HG02884 (cell line): ENCODE results near the gene MED12L.
"Not testable (repeated sequence)": the region's sequence is repeated elsewhere in the genome, so short reads cannot be mapped to it uniquely, and the experiment has no call there.

ENCODE experiments used
- ATAC-seq: cut with Tn5 transposase; IDR thresholded peaks from one replicate; pipeline ENCODE4 v1.9.1; 2021; ENCODE audit warnings: mild to moderate bottlenecking, moderate library complexity; ENCODE audit not compliant: unreplicated experiment

The MED12L gene

DNA sequence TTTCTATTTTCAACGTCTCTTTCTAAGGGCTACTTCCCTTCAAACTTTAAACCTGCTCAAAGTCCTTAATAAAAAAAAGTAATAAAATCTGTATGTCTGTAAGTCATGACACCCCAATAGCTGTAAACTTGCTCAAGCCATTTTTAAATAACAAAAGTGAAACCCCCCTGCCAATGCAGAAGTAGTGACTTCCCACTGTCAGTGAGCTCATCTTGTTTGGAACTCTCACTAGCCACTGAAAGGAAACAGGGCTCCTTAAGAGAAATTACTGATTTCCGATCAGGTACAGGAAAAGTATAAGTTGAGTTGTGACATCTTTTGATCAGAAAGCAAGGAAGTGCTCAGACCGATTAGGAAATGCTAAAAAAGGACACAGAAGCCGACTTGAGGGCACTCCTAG, 145.2 kb downstream of the MED12L start:
- ATAC-seq = no peak

GRCh38 chr3:151232403-151232802, 146.9 kb downstream of the MED12L start:
- not testable (repeated sequence) for ATAC-seq

DNA sequence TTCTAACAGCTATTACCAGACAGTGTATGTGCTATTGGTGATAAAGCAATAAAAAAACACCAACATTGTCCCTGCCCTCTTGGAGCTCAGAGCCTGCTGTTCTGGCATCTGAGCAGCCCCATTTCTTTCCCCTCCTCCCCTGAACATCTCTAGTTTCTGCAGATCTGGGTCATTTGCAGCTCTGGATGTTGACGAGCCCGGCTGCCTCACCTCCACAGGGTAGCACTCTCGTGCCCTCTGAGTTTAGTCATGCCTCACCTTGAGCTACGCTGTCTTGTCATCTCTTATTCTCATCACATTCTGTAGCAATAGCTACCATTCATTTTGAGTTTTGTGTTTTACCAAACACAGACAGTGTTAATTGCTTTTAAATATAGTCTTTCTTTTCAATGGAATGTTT, 147.5 kb downstream of the MED12L start:
- no peak for ATAC-seq

DNA sequence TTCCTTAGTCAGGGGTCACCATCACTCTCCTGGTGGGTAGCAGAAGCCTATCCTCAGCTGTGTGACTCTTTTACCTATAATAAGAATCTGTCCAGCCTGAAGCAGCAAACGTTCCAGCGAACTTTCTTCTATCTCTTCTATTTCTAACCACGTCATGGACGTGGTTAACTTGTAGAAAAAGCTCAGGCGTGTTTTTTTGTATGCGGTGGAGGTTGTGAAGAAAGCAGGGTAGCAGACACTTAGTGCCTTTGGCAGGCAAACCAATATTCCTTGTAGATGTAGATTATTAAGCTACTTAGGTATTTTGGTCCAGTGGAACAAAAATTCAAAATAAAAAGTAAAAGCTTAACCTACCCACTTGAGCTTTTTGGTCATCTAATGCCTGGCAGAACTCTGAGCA, 149.4 kb downstream of the MED12L start:
- no peak for ATAC-seq

DNA sequence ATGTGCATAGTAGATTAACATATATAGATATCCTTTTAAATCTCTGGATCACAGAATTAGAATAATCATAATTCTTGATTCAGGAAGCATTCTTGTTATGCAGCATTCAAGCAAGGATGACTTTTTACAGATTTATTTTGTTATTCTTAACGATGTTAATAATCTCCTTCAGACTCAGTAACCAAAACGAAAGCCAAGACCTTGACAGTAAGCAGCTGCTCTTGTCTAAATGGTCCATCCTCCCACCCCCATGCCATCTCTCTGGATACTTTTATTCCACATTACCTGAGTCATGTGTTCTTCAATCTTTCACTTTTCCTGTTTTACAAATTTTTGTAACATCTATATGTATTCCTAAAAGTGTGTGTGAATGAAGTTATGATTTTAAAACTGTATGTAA, 150.9 kb downstream of the MED12L start:
- no peak for ATAC-seq

GRCh38 chr3:151236736-151237135, 151.3 kb downstream of the MED12L start:
- no peak for ATAC-seq

- not testable (repeated sequence) for ATAC-seq
Observed at GRCh38 chr3:151242006-151242405, 156.5 kb downstream of the MED12L start.

DNA sequence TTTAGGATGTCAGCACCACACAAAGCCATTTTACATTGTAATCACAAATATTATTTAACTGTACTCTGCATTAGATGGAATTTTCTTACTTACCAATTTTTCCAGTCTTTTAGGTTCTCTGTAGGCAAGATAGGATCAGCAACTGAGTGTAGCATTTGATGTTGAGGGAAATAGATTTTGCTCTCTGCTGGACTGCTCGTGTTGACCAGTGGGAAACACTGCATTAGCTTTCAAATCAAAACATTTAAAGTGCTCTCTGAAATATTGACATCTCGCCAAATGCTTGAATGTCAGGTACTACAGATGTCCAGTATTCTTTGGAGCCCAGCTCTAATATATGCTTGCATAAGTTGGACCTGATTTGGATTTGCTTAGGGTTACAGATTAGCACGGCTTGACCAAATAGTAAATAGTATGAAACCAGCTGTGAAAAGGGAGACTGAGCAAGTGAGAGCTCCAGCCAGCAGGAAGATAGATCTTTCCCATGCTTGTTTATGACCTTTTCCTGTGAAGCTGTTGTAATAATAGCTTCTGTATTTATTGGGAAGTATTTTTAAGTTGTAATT, 163.4 kb downstream of the MED12L start:
- ATAC-seq = no peak

- no peak for ATAC-seq
Observed at GRCh38 chr3:151256749-151257148, 171.3 kb downstream of the MED12L start.

DNA sequence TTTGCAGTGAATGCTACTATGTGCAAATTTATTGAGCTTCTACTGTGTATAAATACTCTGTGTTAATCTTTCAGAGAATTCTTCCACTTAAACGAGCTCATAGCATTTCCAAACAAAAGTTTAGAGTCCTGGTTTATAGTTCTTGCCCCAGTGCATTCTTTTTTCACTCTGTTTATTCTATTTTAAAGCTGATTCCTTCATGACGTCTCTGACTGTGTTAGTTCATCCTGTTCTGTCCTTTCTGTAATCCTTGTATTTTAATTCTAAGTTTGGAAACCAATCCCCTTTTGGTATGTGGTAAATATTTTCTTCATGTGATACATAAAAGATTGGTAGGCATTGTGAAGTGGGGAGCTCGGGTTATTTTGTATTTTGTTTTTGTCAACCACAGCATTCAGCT, 174.2 kb downstream of the MED12L start:
- no peak for ATAC-seq

- ATAC-seq = no peak
Observed at GRCh38 chr3:151262871-151263525, 177.5 kb downstream of the MED12L start.

- no peak for ATAC-seq
Observed at GRCh38 chr3:151264605-151265004, 179.1 kb downstream of the MED12L start.

DNA sequence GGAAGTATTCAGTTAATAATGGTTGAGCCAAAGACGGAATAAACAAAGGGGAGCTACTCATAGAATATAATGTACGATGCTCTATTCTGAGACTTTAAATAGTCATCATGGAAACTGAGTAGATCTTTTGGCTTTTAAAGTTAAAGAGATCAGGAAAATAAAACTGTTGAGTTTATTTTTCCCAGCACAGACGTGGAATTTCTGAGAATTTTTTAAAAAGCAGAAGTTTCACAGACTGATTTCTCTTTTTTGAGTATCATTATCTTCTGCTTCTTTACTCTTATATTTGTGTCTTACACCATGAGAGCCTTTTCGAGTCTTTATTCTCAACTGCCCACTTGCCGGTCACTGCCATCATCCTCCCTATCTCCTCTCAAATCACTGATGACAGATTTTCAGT, 179.7 kb downstream of the MED12L start:
- ATAC-seq = no peak

DNA sequence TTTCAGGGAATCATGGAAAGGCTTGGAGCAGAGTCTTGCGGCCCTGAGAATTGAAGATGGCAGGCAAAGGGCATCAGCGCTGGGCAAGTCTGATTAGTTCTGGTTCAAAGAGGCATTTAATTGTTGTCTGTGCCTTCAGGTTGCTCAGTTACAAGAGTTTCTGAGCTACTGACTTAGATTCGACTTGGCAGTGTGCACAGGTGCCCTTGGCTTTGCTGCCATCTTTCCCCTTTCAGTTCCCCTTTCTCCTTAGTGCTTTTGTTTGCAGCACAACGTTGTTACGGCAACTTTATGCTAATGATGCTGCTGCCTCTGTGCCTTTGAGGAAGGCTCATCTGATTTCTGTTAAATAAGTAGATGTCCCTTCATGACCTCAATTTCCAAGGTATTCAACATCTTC, 180.4 kb downstream of the MED12L start:
- peak; percentile 93 for ATAC-seq

- no peak for ATAC-seq
Observed at GRCh38 chr3:151267066-151267465, 181.6 kb downstream of the MED12L start.

GRCh38 chr3:151268267-151269235, 183.1 kb downstream of the MED12L start:
- peak; percentile 53 for ATAC-seq

GRCh38 chr3:151269631-151270030, 184.2 kb downstream of the MED12L start:
- no peak for ATAC-seq

DNA sequence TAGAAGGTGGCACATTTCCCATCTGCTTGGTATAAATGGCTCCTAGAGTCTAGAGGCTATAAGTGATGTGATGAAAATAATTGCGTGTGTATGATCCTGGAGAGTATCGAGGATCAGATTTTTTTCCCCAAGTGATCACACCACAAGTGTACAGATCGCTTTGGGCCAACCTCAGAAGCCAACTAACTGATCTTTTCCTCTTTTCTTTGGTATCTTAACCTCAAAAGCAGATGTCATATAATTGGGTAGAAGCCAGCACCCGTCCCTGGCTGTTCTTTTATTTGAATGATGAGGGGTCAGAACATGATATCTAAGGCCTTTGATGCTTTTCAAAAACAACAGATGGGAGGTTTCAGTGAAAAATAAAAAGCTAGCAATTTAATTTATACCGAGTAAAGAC, 189.6 kb downstream of the MED12L start:
- no peak for ATAC-seq

DNA sequence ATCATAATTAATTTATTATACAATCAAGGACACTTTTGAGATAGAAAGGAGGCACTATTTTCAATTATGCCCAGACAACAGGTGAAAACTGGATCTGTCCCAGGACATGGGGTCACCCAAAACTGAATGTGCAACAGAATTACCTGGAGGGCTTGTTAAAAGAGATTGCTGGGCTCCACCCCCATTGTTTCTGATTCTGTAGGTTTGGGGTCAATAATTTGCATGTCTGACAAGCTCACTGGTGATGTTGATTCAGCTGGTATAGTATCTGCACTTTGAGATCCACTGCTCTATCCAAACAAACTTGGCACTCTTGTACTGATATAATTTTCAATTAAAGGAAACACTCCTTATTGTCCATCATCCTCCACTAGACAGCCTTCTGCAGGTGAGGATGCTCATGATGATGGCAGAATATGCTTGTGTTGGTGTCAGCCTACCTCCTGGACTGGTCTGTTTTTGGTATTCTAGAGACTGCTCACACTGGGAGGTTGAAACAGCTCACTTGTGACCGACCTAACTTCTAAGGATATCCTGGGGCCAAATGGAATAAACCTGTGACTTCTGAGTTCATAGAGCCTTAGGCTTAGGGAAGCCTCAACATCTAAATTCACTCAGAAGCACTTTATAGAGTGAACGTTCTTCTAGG, 190.7 kb downstream of the MED12L start:
- peak; percentile 7 for ATAC-seq

DNA sequence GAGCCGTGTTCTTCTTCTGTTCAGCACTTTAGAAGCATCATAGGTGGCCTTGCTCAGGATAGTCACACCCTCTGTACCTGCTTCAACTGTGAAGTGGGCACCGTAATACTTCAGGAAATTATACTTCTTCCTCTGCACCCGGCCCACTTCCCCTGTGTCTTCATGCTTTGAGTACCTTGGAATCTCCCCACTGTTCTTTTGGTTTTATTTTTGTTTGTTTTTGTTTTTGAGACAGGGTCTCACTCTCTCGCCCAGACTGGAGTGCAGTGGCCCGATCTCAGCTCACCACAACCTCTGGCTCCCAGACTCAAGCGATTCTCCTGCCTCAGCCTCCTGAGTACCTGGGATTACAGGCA, 191.2 kb downstream of the MED12L start:
- ATAC-seq = peak; percentile 57

DNA sequence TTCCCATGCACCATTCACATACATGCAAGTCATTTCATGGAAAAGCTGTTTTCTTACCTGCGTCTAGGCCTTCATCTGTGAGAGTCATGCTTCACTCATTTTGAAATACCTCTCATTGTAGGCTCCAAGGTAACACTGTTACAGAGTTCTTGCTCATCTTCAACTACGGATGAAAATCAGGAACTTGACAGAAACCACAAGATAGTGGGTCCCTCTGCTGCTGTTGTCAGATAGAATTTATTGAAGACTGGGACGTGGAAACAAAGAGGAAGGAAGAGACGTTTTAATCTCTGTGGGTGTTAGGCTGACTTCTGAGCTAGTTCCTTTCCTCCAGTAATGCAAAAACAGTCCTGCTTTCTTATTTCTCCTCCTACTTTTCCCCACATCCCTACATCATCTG, 192.8 kb downstream of the MED12L start, which contains the start of gene P2RY14:
TSS of gene P2RY14 (minus strand) at position 313 of the 400 bp plus-strand sequence. CDS start 64,226 bp downstream, outside the sequence.
- no peak for ATAC-seq
